ENCODE measurements around the gene SULT2B1. TPM values are rescaled to one million over a fixed set of nuclear protein-coding genes. Genes with fewer than 3 reads are reported as not detected.

Gene SULT2B1
- total RNA-seq, 1 donor from 2014 or later: not detected

DNA sequence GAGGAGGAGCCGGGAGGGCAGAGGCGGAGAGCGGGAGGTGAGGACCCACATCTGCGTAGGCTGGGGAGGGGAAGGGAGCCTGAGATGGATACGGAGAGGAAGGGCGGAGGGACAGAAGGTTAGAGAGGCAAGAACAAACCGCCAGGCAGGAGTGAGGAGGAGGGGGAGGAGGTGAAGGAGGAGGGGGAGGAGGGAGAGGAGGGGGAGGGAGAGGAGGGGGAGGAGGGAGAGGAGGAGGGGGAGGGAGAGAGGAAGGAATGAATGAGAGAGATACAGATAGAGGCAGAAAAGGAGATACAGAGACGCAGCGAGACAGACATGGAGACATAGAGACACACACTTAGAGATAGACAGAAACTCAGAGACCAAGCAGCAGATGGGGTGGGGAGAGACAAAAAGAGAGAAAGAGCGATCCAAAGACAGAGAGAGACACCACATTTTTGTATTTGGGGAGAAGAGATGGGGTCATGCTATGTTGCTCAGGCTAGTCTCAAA is 94.8 kb downstream of the SULT2B1 start:
- DNase-seq (ENCODE audit: extremely low read depth, low read depth, low spot score): no peak

DNA sequence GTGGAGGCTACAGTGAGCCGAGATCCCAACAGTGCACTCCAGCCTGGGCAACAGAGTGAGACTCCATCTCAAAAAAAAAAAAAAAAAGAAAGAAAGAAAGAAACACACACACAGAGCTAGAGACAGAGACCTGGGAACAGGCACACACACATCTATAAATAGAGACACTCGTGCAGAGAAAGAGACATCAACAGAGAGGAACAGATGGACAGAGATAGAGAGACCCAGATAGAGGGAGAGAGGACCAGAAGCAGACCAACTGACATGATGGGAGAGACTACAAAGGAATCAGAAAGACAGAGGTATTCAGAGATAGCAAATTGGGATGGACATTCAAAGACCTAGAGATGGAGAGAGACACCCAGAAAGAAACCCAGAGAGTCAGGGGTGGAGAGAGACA is 96.2 kb downstream of the SULT2B1 start:
- no peak for DNase-seq (ENCODE audit: extremely low read depth, low read depth, low spot score)

Other genes with a start within 250 kb of the SULT2B1 start
- 37.7 and 44.7 TPM in 2 replicates for gene EMP3, start 226.6 kb upstream of the SULT2B1 start, total RNA-seq
- 5.1 and 6.8 TPM in 2 replicates for gene TMEM143, start 188.2 kb upstream of the SULT2B1 start, total RNA-seq
- not detected in 2 replicates for gene SYNGR4, start 187.8 kb upstream of the SULT2B1 start, total RNA-seq
- gene KDELR1, start 160.6 kb upstream of the SULT2B1 start, total RNA-seq: 174 and 177 TPM in 2 replicates
- 0.53 and 0.76 TPM in 2 replicates for gene GRIN2D, start 158.5 kb upstream of the SULT2B1 start, total RNA-seq
- gene GRWD1, start 106.2 kb upstream of the SULT2B1 start, total RNA-seq: 34.2 and 35.7 TPM in 2 replicates
- 0.73 and 1.2 TPM in 2 replicates for gene KCNJ14, start 96.6 kb upstream of the SULT2B1 start, total RNA-seq
- gene CYTH2, start 82.8 kb upstream of the SULT2B1 start, total RNA-seq: 78.1 and 91.0 TPM in 2 replicates
- gene LMTK3, start 40.3 kb upstream of the SULT2B1 start, total RNA-seq: not detected in 2 replicates
- gene SPACA4, start 54.6 kb downstream of the SULT2B1 start, total RNA-seq: not detected in 2 replicates
- not detected in 2 replicates for gene FAM83E, start 62.9 kb downstream of the SULT2B1 start, total RNA-seq
- 1,686 and 2,007 TPM in 2 replicates for gene RPL18, start 67.0 kb downstream of the SULT2B1 start, total RNA-seq
- gene SPHK2, start 67.3 kb downstream of the SULT2B1 start, total RNA-seq: 8.9 and 21.2 TPM in 2 replicates
- 2.9 and 4.1 TPM in 2 replicates for gene DBP, start 85.2 kb downstream of the SULT2B1 start, total RNA-seq
- 2.6 and 3.2 TPM in 2 replicates for gene CA11, start 94.0 kb downstream of the SULT2B1 start, total RNA-seq
- 1.4 and 1.8 TPM in 2 replicates for gene NTN5, start 120.8 kb downstream of the SULT2B1 start, total RNA-seq
- not detected in 2 replicates for gene FUT2, start 143.8 kb downstream of the SULT2B1 start, total RNA-seq
- gene MAMSTR, start 167.6 kb downstream of the SULT2B1 start, total RNA-seq: 0.29 and 1.6 TPM in 2 replicates
- 153 and 158 TPM in 2 replicates for gene RASIP1, start 188.4 kb downstream of the SULT2B1 start, total RNA-seq
- gene IZUMO1, start 194.7 kb downstream of the SULT2B1 start, total RNA-seq: not detected in 2 replicates
- gene FUT1, start 200.5 kb downstream of the SULT2B1 start, total RNA-seq: 6.1 and 6.4 TPM in 2 replicates
- not detected in 2 replicates for gene FGF21, start 203.4 kb downstream of the SULT2B1 start, total RNA-seq